ENCODE results near the gene RGL1.

The RGL1 gene

DNA sequence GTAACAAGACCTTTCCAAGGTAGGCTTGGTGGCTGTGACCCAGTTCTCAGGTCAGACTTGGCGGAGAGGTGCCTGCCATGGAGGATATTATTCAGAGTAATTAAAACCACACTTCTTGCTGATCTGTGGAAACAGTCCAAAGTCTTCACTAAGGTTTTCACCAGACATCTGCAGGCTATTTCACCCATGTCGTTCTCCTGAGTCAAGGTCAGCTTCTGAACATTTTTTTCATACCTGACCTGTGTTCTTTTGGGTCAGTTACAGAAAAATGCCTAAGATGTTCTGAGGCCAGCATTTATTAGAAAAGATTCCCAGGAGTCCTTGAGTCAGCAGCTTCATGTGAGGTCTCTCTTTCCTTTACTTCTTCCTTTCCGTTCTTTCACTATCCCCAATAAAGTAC is 54.9 kb downstream of the RGL1 start:
- Histone ChIP-seq H3K27me3 (replicated peaks; ENCODE audit: control insufficient read depth, insufficient read depth, low read length) (no peaks in the 10 kb centered on the region), H3K36me3 (ENCODE audit: control insufficient read depth, insufficient read depth, low read length) (peaks cover 4% of the 10 kb centered on the region), H3K4me3 (replicated peaks; ENCODE audit: low read depth, low read length) (no peak overlapping the region)
- TF ChIP-seq, protein P1, sequence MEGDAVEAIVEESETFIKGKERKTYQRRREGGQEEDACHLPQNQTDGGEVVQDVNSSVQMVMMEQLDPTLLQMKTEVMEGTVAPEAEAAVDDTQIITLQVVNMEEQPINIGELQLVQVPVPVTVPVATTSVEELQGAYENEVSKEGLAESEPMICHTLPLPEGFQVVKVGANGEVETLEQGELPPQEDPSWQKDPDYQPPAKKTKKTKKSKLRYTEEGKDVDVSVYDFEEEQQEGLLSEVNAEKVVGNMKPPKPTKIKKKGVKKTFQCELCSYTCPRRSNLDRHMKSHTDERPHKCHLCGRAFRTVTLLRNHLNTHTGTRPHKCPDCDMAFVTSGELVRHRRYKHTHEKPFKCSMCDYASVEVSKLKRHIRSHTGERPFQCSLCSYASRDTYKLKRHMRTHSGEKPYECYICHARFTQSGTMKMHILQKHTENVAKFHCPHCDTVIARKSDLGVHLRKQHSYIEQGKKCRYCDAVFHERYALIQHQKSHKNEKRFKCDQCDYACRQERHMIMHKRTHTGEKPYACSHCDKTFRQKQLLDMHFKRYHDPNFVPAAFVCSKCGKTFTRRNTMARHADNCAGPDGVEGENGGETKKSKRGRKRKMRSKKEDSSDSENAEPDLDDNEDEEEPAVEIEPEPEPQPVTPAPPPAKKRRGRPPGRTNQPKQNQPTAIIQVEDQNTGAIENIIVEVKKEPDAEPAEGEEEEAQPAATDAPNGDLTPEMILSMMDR (IDR thresholded peaks at IDR 0.05; ENCODE audit: insufficient read depth, low read length, poor library complexity, severe bottlenecking) = no peak
- DNase-seq (ENCODE audit: extremely low read depth, insufficient read length) = no peak

GRCh38 chr1:183862967-183863366 is 58.0 kb downstream of the RGL1 start:
- Histone ChIP-seq H3K4me3 (replicated peaks; ENCODE audit: low read depth, low read length) (no peak overlapping the region), H3K36me3 (ENCODE audit: control insufficient read depth, insufficient read depth, low read length) (peaks cover 10% of the 10 kb centered on the region), H3K27me3 (replicated peaks; ENCODE audit: control insufficient read depth, insufficient read depth, low read length) (no peaks in the 10 kb centered on the region)
- DNase-seq (ENCODE audit: extremely low read depth, insufficient read length) = no peak
- TF ChIP-seq, protein P1 (IDR thresholded peaks at IDR 0.05; ENCODE audit: insufficient read depth, low read length, poor library complexity, severe bottlenecking) = no peak

DNA sequence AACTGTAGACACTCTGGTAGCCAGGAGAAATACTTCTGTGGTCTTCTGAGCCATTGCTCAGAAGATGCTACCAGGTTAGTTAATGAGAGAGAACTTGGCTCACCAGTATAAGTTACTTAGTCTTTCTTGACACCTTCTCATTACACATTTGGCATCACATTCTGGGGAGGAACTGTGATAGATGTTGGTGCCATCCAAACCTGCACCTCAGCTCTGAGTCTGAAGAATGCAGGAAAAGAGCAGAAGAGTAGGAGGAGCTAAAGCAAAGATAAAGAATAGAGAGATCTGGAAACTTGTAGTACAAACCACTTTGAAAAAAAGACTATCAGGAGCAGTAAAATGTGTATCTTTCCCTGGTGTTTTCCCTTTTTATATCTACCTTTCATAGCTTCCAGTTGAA is 58.9 kb downstream of the RGL1 start:
- H3K4me3 ChIP-seq (replicated peaks; ENCODE audit: low read depth, low read length) = no peak overlapping the region

GRCh38 chr1:183864611-183865010 is 59.7 kb downstream of the RGL1 start:
- TF ChIP-seq, protein P1 (IDR thresholded peaks at IDR 0.05; ENCODE audit: insufficient read depth, low read length, poor library complexity, severe bottlenecking) = no peak
- Histone ChIP-seq H3K4me3 (replicated peaks; ENCODE audit: low read depth, low read length) (no peak overlapping the region), H3K27me3 (replicated peaks; ENCODE audit: control insufficient read depth, insufficient read depth, low read length) (no peaks in the 10 kb centered on the region), H3K36me3 (ENCODE audit: control insufficient read depth, insufficient read depth, low read length) (peaks cover 10% of the 10 kb centered on the region)
- DNase-seq (ENCODE audit: extremely low read depth, insufficient read length) = no peak

More for the DNA sequence above, 58.9 kb downstream of the RGL1 start:
- Histone ChIP-seq H3K27me3 (replicated peaks; ENCODE audit: control insufficient read depth, insufficient read depth, low read length) (no peaks in the 10 kb centered on the region), H3K36me3 (ENCODE audit: control insufficient read depth, insufficient read depth, low read length) (peaks cover 10% of the 10 kb centered on the region)
- DNase-seq (ENCODE audit: extremely low read depth, insufficient read length) = no peak
- TF ChIP-seq, protein P1 (IDR thresholded peaks at IDR 0.05; ENCODE audit: insufficient read depth, low read length, poor library complexity, severe bottlenecking) = no peak

- H3K27me3 ChIP-seq (replicated peaks; ENCODE audit: control insufficient read depth, insufficient read depth, low read length) = no peaks in the 10 kb centered on the region
- H3K36me3 ChIP-seq (ENCODE audit: control insufficient read depth, insufficient read depth, low read length) = peaks cover 8% of the 10 kb centered on the region
- no peak overlapping the region for H3K4me3 ChIP-seq (replicated peaks; ENCODE audit: low read depth, low read length)
- TF ChIP-seq, protein P1 (IDR thresholded peaks at IDR 0.05; ENCODE audit: insufficient read depth, low read length, poor library complexity, severe bottlenecking) = no peak
- no peak for DNase-seq (ENCODE audit: extremely low read depth, insufficient read length)
Measured at GRCh38 chr1:183869230-183869629, 64.3 kb downstream of the RGL1 start.

DNA sequence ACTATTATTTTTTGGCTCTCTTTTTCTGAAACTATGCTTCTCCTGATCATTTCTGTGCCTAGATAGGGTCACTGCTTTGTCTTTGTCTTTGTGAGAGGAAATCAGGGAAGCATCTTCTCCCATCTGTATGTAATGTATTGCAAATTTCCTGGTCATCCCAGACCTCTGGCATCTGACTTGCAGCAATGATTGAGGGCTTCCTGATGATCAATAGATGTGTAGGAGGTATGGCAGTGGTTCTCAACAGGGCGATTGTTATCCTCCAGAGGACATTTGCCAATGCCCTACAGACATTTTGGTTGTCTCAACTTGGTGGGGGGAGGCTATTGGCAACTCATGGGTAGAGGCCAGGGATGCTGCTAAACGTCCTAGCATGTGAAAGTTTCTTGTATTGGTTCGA is 64.7 kb downstream of the RGL1 start:
- TF ChIP-seq, protein P1 (IDR thresholded peaks at IDR 0.05; ENCODE audit: insufficient read depth, low read length, poor library complexity, severe bottlenecking) = no peak
- Histone ChIP-seq H3K36me3 (ENCODE audit: control insufficient read depth, insufficient read depth, low read length) (peaks cover 8% of the 10 kb centered on the region), H3K4me3 (replicated peaks; ENCODE audit: low read depth, low read length) (no peak overlapping the region), H3K27me3 (replicated peaks; ENCODE audit: control insufficient read depth, insufficient read depth, low read length) (no peaks in the 10 kb centered on the region)
- no peak for DNase-seq (ENCODE audit: extremely low read depth, insufficient read length)

Data from GM06990 (cell line).